ENCODE results near the gene NOX3.

- no peak for TF ChIP-seq CTCF (conservative IDR thresholded peaks at IDR 0.05 in 1 of 2, IDR thresholded peaks at IDR 0.05 in 1 of 2; ENCODE audit: extremely low read depth in 1 of 2, insufficient read depth in 1 of 2, low read depth in 1 of 2, low read length in 2 of 2)
- no peak for TF ChIP-seq EZH2 (IDR thresholded peaks at IDR 0.05; ENCODE audit: borderline replicate concordance, low read length)
Measured at GRCh38 chr6:155444120-155444917, 11.3 kb downstream of the NOX3 start.
